B cell (primary cell): Measurements from ENCODE around the gene ATP10B.

ENCODE experiments used
- EZH2 ChIP-seq: IDR thresholded peaks from 2 replicates; pipeline ENCODE4 v1.6.1; 2012; ENCODE audit warnings: borderline replicate concordance, low read depth, mild to moderate bottlenecking, moderate library complexity, low read length; ENCODE audit not compliant: insufficient read depth, poor library complexity, severe bottlenecking
- TF ChIP-seq, protein P1 (sequence below): fragments of 200-600 bp; IDR thresholded peaks from one replicate; pipeline ENCODE4 v1.8.0; 2022; ENCODE audit warnings: antibody characterized with exemption, mild to moderate bottlenecking

DNA sequence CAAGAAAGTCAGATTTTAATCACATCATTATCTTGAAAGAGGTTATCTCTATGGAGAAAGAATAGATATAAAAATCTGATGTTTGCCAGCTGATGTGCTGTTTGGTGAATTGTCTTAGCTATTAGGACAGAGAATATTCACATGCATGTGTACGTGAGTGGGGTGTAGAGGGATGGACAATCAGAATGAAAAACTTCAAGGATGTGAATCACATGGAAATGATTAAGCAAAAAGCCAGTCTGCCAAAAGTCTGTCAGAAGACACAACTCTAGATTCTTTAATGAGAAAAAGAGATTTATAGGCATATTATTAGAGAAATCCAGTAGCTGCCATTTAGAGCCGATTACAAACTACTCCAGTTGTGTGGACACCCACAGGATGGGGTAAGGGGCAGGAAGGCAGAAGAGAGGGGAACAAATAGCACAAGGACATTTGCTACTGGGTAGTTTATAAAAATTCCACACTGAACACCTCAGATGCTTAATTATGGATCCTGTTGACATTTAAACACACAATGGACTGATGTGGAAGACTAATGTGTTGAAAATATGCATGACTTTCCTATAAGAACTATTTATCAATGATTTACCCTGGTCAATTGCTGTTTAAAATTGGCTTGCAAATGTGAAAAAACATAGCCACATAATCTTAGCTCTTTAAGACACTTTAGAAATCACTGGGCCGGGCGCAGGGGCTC lies 302.9 kb downstream of the ATP10B start:
- TF ChIP-seq, protein P1, sequence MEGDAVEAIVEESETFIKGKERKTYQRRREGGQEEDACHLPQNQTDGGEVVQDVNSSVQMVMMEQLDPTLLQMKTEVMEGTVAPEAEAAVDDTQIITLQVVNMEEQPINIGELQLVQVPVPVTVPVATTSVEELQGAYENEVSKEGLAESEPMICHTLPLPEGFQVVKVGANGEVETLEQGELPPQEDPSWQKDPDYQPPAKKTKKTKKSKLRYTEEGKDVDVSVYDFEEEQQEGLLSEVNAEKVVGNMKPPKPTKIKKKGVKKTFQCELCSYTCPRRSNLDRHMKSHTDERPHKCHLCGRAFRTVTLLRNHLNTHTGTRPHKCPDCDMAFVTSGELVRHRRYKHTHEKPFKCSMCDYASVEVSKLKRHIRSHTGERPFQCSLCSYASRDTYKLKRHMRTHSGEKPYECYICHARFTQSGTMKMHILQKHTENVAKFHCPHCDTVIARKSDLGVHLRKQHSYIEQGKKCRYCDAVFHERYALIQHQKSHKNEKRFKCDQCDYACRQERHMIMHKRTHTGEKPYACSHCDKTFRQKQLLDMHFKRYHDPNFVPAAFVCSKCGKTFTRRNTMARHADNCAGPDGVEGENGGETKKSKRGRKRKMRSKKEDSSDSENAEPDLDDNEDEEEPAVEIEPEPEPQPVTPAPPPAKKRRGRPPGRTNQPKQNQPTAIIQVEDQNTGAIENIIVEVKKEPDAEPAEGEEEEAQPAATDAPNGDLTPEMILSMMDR = no peak
- no peak for TF ChIP-seq EZH2
